ENCODE data around the gene COL20A1.
"Not testable (repeated sequence)": the region's sequence is repeated elsewhere in the genome, so short reads cannot be mapped to it uniquely, and the experiment has no call there.

COL20A1 gene

GRCh38 chr20:63372971-63373885 is 80.2 kb downstream of the COL20A1 start:
- no peak for DNase-seq (ENCODE audit: low read depth in 1 of 2, low spot score in 1 of 2)

GRCh38 chr20:63373996-63374395 is 81.0 kb downstream of the COL20A1 start:
- DNase-seq (ENCODE audit: low read depth in 1 of 2, low spot score in 1 of 2) = no peak

GRCh38 chr20:63374504-63374903 is 81.5 kb downstream of the COL20A1 start:
- no peak for DNase-seq (ENCODE audit: low read depth in 1 of 2, low spot score in 1 of 2)

- DNase-seq (ENCODE audit: low read depth in 1 of 2, low spot score in 1 of 2) = no peak
These were observed 82.5 kb downstream of the COL20A1 start for GRCh38 chr20:63375438-63375837.

GRCh38 chr20:63376283-63377250 is 83.6 kb downstream of the COL20A1 start:
- no peak for DNase-seq (ENCODE audit: low read depth in 1 of 2, low spot score in 1 of 2)

- DNase-seq (ENCODE audit: low read depth in 1 of 2, low spot score in 1 of 2) = no peak
These were observed 84.4 kb downstream of the COL20A1 start for GRCh38 chr20:63377256-63377941.

GRCh38 chr20:63377951-63378381 is 85.0 kb downstream of the COL20A1 start:
- DNase-seq (ENCODE audit: low read depth in 1 of 2, low spot score in 1 of 2) = no peak

GRCh38 chr20:63378626-63379025 is 85.6 kb downstream of the COL20A1 start:
- DNase-seq (ENCODE audit: low read depth in 1 of 2, low spot score in 1 of 2) = no peak

- DNase-seq (ENCODE audit: low read depth in 1 of 2, low spot score in 1 of 2) = no peak
These were observed 86.3 kb downstream of the COL20A1 start for GRCh38 chr20:63379296-63379695.

GRCh38 chr20:63379872-63380271 is 86.9 kb downstream of the COL20A1 start:
- not testable (repeated sequence) for DNase-seq (ENCODE audit: low read depth in 1 of 2, low spot score in 1 of 2)

GRCh38 chr20:63380346-63380870 is 87.4 kb downstream of the COL20A1 start:
- DNase-seq (ENCODE audit: low read depth in 1 of 2, low spot score in 1 of 2) = no peak

GRCh38 chr20:63381781-63382431 is 88.9 kb downstream of the COL20A1 start:
- peak in 1 of 2 donors; percentile 22 for DNase-seq (ENCODE audit: low read depth in 1 of 2, low spot score in 1 of 2)

- DNase-seq (ENCODE audit: low read depth in 1 of 2, low spot score in 1 of 2) = no peak
These were observed 89.7 kb downstream of the COL20A1 start for GRCh38 chr20:63382551-63383300.

GRCh38 chr20:63383556-63383955 is 90.6 kb downstream of the COL20A1 start:
- no peak for DNase-seq (ENCODE audit: low read depth in 1 of 2, low spot score in 1 of 2)

GRCh38 chr20:63384336-63384735 is 91.3 kb downstream of the COL20A1 start:
- DNase-seq (ENCODE audit: low read depth in 1 of 2, low spot score in 1 of 2) = no peak
